ENCODE measurements around the gene ADGRG2.

Gene ADGRG2

DNA sequence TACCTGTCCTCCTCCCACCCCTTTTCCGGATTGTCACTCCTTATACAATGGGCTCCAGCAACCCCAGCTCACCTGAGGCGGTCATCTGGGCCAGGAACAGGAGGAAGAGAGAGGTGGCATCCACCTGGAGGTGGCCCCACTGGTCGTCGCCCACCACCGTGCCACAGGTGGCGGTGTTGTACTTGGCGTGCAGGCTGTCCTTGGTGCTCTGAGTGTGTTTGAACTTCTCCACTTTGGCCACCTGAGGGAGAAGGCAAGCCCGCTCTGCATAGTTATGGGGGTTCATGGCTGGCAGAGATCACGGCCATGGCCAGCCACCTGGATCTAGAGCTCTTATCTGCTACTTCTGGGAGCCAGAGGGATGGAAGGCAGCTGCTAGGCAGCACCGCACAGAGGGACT lies 171.2 kb downstream of the ADGRG2 start:
- no peak for DNase-seq

DNA sequence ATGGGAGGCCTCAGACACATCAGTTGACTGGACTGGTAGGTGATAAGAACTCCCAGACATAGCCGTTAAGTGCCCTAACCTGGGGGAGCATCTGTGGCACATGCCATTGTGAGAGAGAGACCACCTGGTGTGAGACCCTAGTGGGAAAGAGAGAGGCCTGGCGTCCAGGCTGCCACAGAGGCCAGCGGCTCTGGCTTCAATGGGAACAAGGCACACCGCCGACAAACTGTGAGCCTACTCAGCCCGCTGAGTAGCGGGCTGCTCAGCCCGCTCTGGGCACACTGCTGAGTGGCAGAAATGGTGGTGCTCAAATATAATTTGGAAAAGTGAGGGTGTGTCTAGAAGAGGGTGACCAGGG lies 172.3 kb downstream of the ADGRG2 start:
- DNase-seq: no peak

- DNase-seq: no peak
These were observed 172.9 kb downstream of the ADGRG2 start for GRCh38 chrX:18949291-18949943.

DNA sequence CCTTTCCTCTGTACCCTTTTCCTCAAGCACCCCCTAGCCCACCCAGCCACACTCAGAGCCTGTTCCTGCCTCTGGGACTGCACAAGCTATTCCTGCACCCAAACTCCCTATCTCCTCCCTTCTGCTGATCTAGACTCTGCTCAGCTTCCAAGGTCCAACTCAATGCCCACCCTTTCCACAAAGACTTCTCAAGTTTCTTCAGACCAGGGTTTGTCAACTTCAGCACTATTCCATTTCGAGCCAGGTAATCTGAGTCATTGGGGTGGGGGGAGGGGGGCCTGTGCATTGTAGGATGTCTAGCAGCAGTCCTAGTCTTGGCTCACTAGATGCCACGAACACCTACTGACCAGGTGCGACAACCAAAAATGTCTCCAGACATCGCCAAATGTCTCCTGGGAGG lies 175.7 kb downstream of the ADGRG2 start:
- no peak for DNase-seq

DNA sequence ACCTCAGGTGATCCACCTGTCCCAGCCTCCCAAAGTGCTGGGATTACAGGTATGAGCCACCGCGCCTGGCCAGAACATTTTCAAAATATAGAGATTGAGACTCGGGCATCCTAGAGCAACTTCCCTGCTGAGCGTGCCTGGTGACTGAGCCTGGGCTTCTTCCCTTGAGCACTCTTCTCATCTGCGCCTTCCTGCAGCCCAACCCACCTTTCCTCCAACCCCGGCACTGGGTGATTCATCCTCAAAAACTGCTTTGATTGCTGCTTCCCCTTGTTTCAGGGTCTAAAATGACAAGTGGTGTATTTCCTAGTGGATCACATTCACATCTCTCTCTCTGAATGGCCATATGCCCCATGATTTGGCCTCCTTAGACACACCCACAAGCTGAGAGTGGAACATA lies 176.1 kb downstream of the ADGRG2 start:
- no peak for DNase-seq

DNA sequence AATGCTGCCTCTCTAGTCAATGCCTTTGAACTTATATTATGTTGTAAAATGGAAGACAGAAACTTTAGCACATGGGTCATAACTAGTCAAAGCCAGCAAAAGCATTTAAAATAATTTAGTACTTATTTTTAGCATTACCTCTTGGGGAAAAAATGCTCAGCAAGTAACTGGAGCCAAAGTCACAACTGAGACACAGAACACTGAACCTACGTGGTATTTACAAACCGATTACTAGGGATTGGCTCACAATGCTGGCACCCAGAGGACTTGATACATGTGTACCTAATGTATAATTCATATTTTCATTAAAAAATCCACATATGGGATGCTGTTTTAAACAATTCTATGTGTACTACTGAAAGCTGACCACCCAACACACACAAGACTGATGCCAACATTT lies 176.8 kb downstream of the ADGRG2 start:
- DNase-seq: no peak

DNA sequence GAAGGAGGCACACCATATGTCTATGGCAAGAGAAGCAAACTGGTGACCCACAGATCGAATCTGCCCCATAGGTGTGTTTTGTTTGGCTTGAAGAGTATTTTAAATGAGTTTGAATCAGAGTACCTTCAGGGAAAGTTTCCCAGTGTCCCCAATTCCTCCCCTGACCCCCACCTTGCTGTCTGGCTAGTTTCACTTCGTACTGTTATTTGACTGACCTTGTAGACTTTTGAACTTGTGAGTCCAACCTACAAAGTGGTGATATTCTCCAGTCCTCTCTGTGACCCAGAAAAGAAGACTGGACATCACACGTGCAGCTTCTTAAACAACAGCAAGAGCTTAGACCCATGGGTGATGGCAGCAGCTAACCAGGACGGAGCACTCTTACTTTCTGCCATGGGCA lies 177.8 kb downstream of the ADGRG2 start:
- no peak for DNase-seq

GRCh38 chrX:18941896-18942295 lies 180.4 kb downstream of the ADGRG2 start:
- DNase-seq: no peak

Data from activated gamma-delta T cell (primary cell).